ENCODE measurements around the gene CCDC24. TPM values are rescaled to one million over a fixed set of nuclear protein-coding genes. Genes with fewer than 3 reads are reported as not detected.

CCDC24 gene
- total and polyA plus RNA-seq, 4 donors, result 5.4 to 25.6 (median 15.3) TPM

GRCh38 chr1:43994794-43995790 is 3.7 kb downstream of the CCDC24 start:
- peak in 1 of 6 donors; percentile 6 for DNase-seq (ENCODE audit: low read depth in 4 of 6, low spot score in 6 of 6)
- H3K4me1 ChIP-seq (ENCODE audit: control insufficient read depth, insufficient read depth, low read length), result peaks cover 80% of the 10 kb centered on the region
- H3K27ac ChIP-seq (ENCODE audit: low read depth, low read length), result no peak overlapping the region
- H3K27me3 ChIP-seq (ENCODE audit: control insufficient read depth, insufficient read depth, low read length), result no peaks in the 10 kb centered on the region
- H3K9me3 ChIP-seq (ENCODE audit: control insufficient read depth, insufficient read depth, low read length), result no peaks in the 10 kb centered on the region
- 76% methylated on average over 15 of the region's 15 CpGs for WGBS (ENCODE audit: insufficient coverage)
- H3K4me3 ChIP-seq (ENCODE audit: low read depth, low read length), result no peak overlapping the region
- peaks cover 60% of the 10 kb centered on the region for H3K36me3 ChIP-seq (ENCODE audit: control insufficient read depth, insufficient read depth, low read length)

- peaks cover 73% of the 10 kb centered on the region for H3K4me1 ChIP-seq (ENCODE audit: control insufficient read depth, insufficient read depth, low read length)
- H3K27me3 ChIP-seq (ENCODE audit: control insufficient read depth, insufficient read depth, low read length), result no peaks in the 10 kb centered on the region
- H3K36me3 ChIP-seq (ENCODE audit: control insufficient read depth, insufficient read depth, low read length), result peaks cover 62% of the 10 kb centered on the region
- no peak overlapping the region for H3K4me3 ChIP-seq (ENCODE audit: low read depth, low read length)
- no peaks in the 10 kb centered on the region for H3K9me3 ChIP-seq (ENCODE audit: control insufficient read depth, insufficient read depth, low read length)
- H3K27ac ChIP-seq (ENCODE audit: low read depth, low read length), result no peak overlapping the region
- DNase-seq (ENCODE audit: low read depth in 4 of 6, low spot score in 6 of 6), result peak in 2 of 6 donors; percentile 4 to 56
- whole genome bisulfite sequencing (ENCODE audit: insufficient coverage), result 53% methylated on average over 20 of the region's 21 CpGs
Measured at GRCh38 chr1:43995984-43996732, 4.8 kb downstream of the CCDC24 start.

- Histone ChIP-seq H3K27ac (ENCODE audit: low read depth, low read length) (no peak overlapping the region), H3K4me3 (ENCODE audit: low read depth, low read length) (no peak overlapping the region), H3K36me3 (ENCODE audit: control insufficient read depth, insufficient read depth, low read length) (peaks cover 68% of the 10 kb centered on the region), H3K27me3 (ENCODE audit: control insufficient read depth, insufficient read depth, low read length) (no peaks in the 10 kb centered on the region), H3K9me3 (ENCODE audit: control insufficient read depth, insufficient read depth, low read length) (no peaks in the 10 kb centered on the region), H3K4me1 (ENCODE audit: control insufficient read depth, insufficient read depth, low read length) (peaks cover 67% of the 10 kb centered on the region)
- DNase-seq (ENCODE audit: low read depth in 4 of 6, low spot score in 6 of 6), result no peak
- 38% methylated on average over 4 of the region's 6 CpGs for WGBS (ENCODE audit: insufficient coverage)
Measured at GRCh38 chr1:43996733-43997115, 5.3 kb downstream of the CCDC24 start.

GRCh38 chr1:43997295-43997999 is 6.0 kb downstream of the CCDC24 start:
- Histone ChIP-seq H3K36me3 (ENCODE audit: control insufficient read depth, insufficient read depth, low read length) (peaks cover 75% of the 10 kb centered on the region), H3K27ac (ENCODE audit: low read depth, low read length) (no peak overlapping the region), H3K9me3 (ENCODE audit: control insufficient read depth, insufficient read depth, low read length) (no peaks in the 10 kb centered on the region), H3K27me3 (ENCODE audit: control insufficient read depth, insufficient read depth, low read length) (no peaks in the 10 kb centered on the region), H3K4me3 (ENCODE audit: low read depth, low read length) (no peak overlapping the region), H3K4me1 (ENCODE audit: control insufficient read depth, insufficient read depth, low read length) (peaks cover 60% of the 10 kb centered on the region)
- no peak for DNase-seq (ENCODE audit: low read depth in 4 of 6, low spot score in 6 of 6)
- 69% methylated on average over 22 of the region's 22 CpGs for WGBS (ENCODE audit: insufficient coverage)

DNA sequence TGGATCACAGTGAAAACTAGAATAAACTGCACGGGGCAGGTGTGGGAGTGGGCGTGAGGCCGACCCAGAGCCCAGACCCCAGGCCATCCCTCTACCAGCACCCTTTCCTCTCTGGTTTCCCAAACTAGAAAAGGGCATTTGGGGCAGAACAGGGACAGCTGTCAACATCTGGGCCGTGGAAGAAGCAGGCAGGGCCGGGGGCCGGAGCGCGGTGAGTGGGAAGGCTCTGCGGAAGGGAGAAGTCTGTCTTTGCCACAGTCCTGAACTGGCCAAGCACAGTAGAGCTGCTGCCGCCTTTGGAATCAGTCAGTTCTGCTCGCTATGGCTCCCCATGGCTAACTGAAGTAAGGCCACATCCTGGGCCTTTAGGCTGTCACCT is 6.6 kb downstream of the CCDC24 start:
- Histone ChIP-seq H3K36me3 (ENCODE audit: control insufficient read depth, insufficient read depth, low read length) (peaks cover 81% of the 10 kb centered on the region), H3K27me3 (ENCODE audit: control insufficient read depth, insufficient read depth, low read length) (no peaks in the 10 kb centered on the region), H3K9me3 (ENCODE audit: control insufficient read depth, insufficient read depth, low read length) (no peaks in the 10 kb centered on the region), H3K4me3 (ENCODE audit: low read depth, low read length) (no peak overlapping the region), H3K27ac (ENCODE audit: low read depth, low read length) (no peak overlapping the region), H3K4me1 (ENCODE audit: control insufficient read depth, insufficient read depth, low read length) (peaks cover 55% of the 10 kb centered on the region)
- 87% methylated on average over 11 of the region's 11 CpGs for WGBS (ENCODE audit: insufficient coverage)
- DNase-seq (ENCODE audit: low read depth in 4 of 6, low spot score in 6 of 6), result no peak

DNA sequence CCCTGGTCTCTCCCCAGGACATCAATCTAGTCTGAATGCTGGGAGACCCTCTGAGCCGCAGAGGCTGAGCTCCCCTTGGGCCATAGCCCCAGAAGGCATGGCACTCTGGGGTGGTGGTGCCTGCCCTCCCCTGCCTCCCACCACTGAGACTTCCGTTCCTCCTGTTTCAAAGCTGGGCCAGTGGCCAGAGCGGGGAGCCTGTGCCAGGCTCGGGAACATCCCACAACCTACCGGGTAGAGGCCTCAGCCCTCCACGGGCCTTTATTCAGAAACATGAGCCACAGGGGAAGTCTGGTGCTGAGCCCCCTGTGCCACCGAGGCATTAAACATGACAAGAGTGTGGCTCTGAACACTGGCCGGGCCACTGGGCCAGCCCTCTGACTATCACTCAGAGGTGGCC is 8.1 kb downstream of the CCDC24 start:
- DNase-seq (ENCODE audit: low read depth in 4 of 6, low spot score in 6 of 6), result no peak
- WGBS (ENCODE audit: insufficient coverage), result 52% methylated on average over 8 of the region's 8 CpGs
- Histone ChIP-seq H3K27me3 (ENCODE audit: control insufficient read depth, insufficient read depth, low read length) (no peaks in the 10 kb centered on the region), H3K36me3 (ENCODE audit: control insufficient read depth, insufficient read depth, low read length) (peaks cover 92% of the 10 kb centered on the region), H3K9me3 (ENCODE audit: control insufficient read depth, insufficient read depth, low read length) (no peaks in the 10 kb centered on the region), H3K4me1 (ENCODE audit: control insufficient read depth, insufficient read depth, low read length) (peaks cover 51% of the 10 kb centered on the region), H3K27ac (ENCODE audit: low read depth, low read length) (peak overlapping the region; percentile 40), H3K4me3 (ENCODE audit: low read depth, low read length) (no peak overlapping the region)

DNA sequence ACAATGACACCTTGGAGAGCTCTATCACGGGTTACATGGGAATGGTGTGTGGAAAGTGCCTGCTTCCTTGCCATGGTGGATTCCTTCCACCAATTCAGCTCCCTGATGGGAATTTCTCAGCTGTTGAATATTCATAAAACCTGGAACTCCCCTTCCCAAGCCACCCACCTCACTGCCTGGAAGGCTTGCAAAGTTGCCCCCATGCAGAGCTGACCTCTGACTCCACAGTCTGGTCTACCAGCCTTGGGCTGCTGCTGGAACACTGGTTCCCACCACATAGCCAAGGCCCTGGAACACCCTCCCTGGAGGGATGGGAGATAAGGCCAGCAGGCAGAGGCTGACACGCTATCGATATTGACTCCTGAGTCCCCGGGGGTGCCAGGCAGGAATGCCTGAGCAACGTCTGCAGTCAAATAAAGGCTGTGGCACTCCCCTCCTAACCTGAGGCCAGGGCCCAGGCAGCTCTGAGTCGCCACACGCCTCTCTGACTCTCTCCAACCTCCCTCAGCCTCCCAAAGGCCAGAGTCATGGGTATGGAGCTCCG is 8.8 kb downstream of the CCDC24 start:
- H3K36me3 ChIP-seq (ENCODE audit: control insufficient read depth, insufficient read depth, low read length), result peaks cover 93% of the 10 kb centered on the region
- peaks cover 45% of the 10 kb centered on the region for H3K4me1 ChIP-seq (ENCODE audit: control insufficient read depth, insufficient read depth, low read length)
- H3K9me3 ChIP-seq (ENCODE audit: control insufficient read depth, insufficient read depth, low read length), result no peaks in the 10 kb centered on the region
- H3K4me3 ChIP-seq (ENCODE audit: low read depth, low read length), result no peak overlapping the region
- H3K27me3 ChIP-seq (ENCODE audit: control insufficient read depth, insufficient read depth, low read length), result no peaks in the 10 kb centered on the region
- WGBS (ENCODE audit: insufficient coverage), result 85% methylated on average over 7 of the region's 8 CpGs
- DNase-seq (ENCODE audit: low read depth in 4 of 6, low spot score in 6 of 6), result no peak
- H3K27ac ChIP-seq (ENCODE audit: low read depth, low read length), result no peak overlapping the region

DNA sequence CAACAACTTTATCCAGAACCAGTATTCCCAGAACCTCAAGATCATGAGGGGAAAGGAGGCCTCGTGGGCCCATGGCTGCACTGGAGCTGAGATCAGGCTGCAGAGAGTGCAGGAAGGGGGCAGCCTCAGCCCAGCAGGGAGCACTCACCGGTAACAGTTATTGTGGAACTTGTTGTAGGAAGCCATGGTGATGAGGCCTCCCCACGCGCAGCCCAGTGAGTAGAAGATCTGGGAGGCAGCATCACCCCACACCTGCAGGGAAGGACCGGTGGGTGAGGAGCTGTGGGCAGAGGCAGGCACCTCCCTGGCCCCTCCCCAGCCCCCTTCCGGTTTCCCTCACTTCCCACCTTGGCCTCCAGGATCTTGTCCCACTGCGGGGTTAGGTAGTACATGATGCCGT is 10.8 kb downstream of the CCDC24 start:
- peaks cover 89% of the 10 kb centered on the region for H3K36me3 ChIP-seq (ENCODE audit: control insufficient read depth, insufficient read depth, low read length)
- 76% methylated on average over 7 of the region's 8 CpGs for WGBS (ENCODE audit: insufficient coverage)
- no peak for DNase-seq (ENCODE audit: low read depth in 4 of 6, low spot score in 6 of 6)

DNA sequence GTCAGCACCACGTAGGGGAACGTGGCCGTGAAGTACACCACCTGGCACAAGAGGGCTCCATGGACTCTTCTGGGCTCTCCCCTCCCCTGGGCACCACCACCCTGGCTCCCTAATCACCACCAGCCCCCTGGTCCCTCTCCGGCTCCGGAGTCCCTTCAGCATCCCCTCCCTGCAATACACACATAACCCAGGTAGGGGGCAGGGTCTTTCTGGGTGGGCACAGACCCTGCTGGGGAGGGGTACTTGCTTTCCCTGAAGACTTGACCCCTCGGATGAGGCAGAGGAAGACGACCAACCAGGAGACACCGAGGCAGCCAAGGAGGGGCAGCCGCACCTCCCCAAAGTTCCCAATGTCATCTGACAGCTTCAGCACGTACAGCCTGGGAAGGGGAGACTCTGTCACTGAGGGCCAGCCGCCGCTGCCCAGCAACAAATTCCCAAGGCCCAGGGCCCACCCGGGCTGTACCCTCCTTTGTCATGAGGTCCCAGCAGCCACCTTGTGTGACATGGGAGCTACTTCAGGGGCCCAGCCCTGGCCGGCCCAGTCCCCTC is 11.3 kb downstream of the CCDC24 start:
- 78% methylated on average over 13 of the region's 14 CpGs for WGBS (ENCODE audit: insufficient coverage)
- H3K4me1 ChIP-seq (ENCODE audit: control insufficient read depth, insufficient read depth, low read length), result peaks cover 35% of the 10 kb centered on the region
- no peak for DNase-seq (ENCODE audit: low read depth in 4 of 6, low spot score in 6 of 6)
- peaks cover 89% of the 10 kb centered on the region for H3K36me3 ChIP-seq (ENCODE audit: control insufficient read depth, insufficient read depth, low read length)
- H3K27me3 ChIP-seq (ENCODE audit: control insufficient read depth, insufficient read depth, low read length), result no peaks in the 10 kb centered on the region
- H3K4me3 ChIP-seq (ENCODE audit: low read depth, low read length), result no peak overlapping the region
- H3K27ac ChIP-seq (ENCODE audit: low read depth, low read length), result no peak overlapping the region
- H3K9me3 ChIP-seq (ENCODE audit: control insufficient read depth, insufficient read depth, low read length), result no peaks in the 10 kb centered on the region

More for the DNA sequence above, 10.8 kb downstream of the CCDC24 start:
- peaks cover 35% of the 10 kb centered on the region for H3K4me1 ChIP-seq (ENCODE audit: control insufficient read depth, insufficient read depth, low read length)
- no peaks in the 10 kb centered on the region for H3K27me3 ChIP-seq (ENCODE audit: control insufficient read depth, insufficient read depth, low read length)
- H3K27ac ChIP-seq (ENCODE audit: low read depth, low read length), result no peak overlapping the region
- no peaks in the 10 kb centered on the region for H3K9me3 ChIP-seq (ENCODE audit: control insufficient read depth, insufficient read depth, low read length)
- no peak overlapping the region for H3K4me3 ChIP-seq (ENCODE audit: low read depth, low read length)

Data from spinal cord (tissue), 10 donors.